Measurements from ENCODE around the gene RHCG. TPM values are rescaled to one million over a fixed set of nuclear protein-coding genes. Genes with fewer than 3 reads are reported as not detected.

Gene RHCG
- total and polyA plus RNA-seq, 2 of the 4 experiments (the other 2 are of a cell fraction), result not detected

DNA sequence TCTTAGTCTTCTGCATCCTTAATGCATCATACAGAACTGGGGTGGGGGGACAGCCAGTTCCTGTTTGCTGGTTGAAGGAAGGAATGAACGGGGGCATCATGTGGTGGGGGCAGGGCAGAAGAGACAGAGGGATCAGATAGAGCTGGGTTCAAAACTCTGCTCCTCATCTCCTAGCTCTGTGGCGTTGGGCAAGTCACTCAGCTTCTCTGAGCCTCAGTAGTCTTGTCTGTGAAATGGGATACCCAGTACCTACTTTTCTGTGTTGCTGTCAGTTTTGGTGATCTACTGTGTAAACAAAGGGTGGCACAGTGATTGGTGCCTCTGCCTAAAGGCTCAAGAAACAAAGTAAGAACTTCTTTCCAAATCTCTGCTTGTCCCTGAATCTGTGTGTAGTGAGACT is 36.3 kb downstream of the RHCG start:
- TF ChIP-seq CEBPB (IDR thresholded peaks at IDR 0.05; ENCODE audit: low read depth, low read length), result no peak
- TF ChIP-seq, protein P1, sequence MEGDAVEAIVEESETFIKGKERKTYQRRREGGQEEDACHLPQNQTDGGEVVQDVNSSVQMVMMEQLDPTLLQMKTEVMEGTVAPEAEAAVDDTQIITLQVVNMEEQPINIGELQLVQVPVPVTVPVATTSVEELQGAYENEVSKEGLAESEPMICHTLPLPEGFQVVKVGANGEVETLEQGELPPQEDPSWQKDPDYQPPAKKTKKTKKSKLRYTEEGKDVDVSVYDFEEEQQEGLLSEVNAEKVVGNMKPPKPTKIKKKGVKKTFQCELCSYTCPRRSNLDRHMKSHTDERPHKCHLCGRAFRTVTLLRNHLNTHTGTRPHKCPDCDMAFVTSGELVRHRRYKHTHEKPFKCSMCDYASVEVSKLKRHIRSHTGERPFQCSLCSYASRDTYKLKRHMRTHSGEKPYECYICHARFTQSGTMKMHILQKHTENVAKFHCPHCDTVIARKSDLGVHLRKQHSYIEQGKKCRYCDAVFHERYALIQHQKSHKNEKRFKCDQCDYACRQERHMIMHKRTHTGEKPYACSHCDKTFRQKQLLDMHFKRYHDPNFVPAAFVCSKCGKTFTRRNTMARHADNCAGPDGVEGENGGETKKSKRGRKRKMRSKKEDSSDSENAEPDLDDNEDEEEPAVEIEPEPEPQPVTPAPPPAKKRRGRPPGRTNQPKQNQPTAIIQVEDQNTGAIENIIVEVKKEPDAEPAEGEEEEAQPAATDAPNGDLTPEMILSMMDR (conservative IDR thresholded peaks at IDR 0.05; ENCODE audit: low read depth, low read length), result no peak
- no peak for TF ChIP-seq RFX5 (IDR thresholded peaks at IDR 0.05; ENCODE audit: low read depth, low read length)
- TF ChIP-seq NFE2L2 (IDR thresholded peaks at IDR 0.05; ENCODE audit: low read depth, low read length), result no peak
- no peak for TF ChIP-seq POLR2A (IDR thresholded peaks at IDR 0.05; ENCODE audit: low read depth, low read length)
- TF ChIP-seq RAD21 (IDR thresholded peaks at IDR 0.05; ENCODE audit: low read length), result no peak
- no peak for TF ChIP-seq CHD1 (IDR thresholded peaks at IDR 0.05; ENCODE audit: low read depth, low read length)
- TF ChIP-seq MAZ (IDR thresholded peaks at IDR 0.05; ENCODE audit: borderline replicate concordance, low read depth, low read length), result no peak
- no peak for TF ChIP-seq SMC3 (IDR thresholded peaks at IDR 0.05; ENCODE audit: low read depth, low read length)
- TF ChIP-seq FOS (IDR thresholded peaks at IDR 0.05; ENCODE audit: low read depth, low read length), result no peak
- no peak for TF ChIP-seq BHLHE40 (IDR thresholded peaks at IDR 0.05; ENCODE audit: low read depth, low read length)
- H2BK15ac ChIP-seq (ENCODE audit: low read depth, low read length), result no peak overlapping the region
- H2BK20ac ChIP-seq (ENCODE audit: low read depth, low read length), result no peak overlapping the region
- H4K8ac ChIP-seq (ENCODE audit: low read depth in 2 of 2, low read length in 2 of 2), result no peak overlapping the region
- H2AFZ ChIP-seq (replicated peaks; ENCODE audit: low read length, poor library complexity), result no peak overlapping the region
- ATAC-seq (ENCODE audit: low read depth) (no peak), DNase-seq (no peak)
- no peaks in the 10 kb centered on the region for H3K36me3 ChIP-seq (ENCODE audit: control insufficient read depth, insufficient read depth, low read length)
- intact Hi-C loops (cut with micrococcal nuclease) (no loop called here), in situ Hi-C loops (cut with MboI; ENCODE audit: low sequenced_read_pairs) (no loop called here), dilution Hi-C loops (cut with HindIII; ENCODE audit: low sequenced_read_pairs, unreplicated experiment) (no loop called here)
- H3K4me3 ChIP-seq (ENCODE audit: insufficient read depth, low read depth, low read length), result no peak overlapping the region
- CTCF ChIA-PET, result no interaction called here
- no peak overlapping the region for H3K18ac ChIP-seq (ENCODE audit: low read depth, low read length)
- no peak overlapping the region for H3K4me2 ChIP-seq (ENCODE audit: low read depth, low read length)
- H3K9me1 ChIP-seq (ENCODE audit: insufficient read depth, low read length), result no peaks in the 10 kb centered on the region
- peaks cover 2% of the 10 kb centered on the region; the same call in 1 of the 2 replicates for H3K9me3 ChIP-seq (ENCODE audit: control insufficient read depth, insufficient read depth, low read length)
- H2AK5ac ChIP-seq (ENCODE audit: low read depth, low read length), result no peak overlapping the region
- POLR2A ChIA-PET (ENCODE audit: unreplicated experiment), result no interaction called here
- no peaks in the 10 kb centered on the region for H3K79me1 ChIP-seq (ENCODE audit: low read depth in 1 of 2, low read length in 2 of 2)
- H4K91ac ChIP-seq (ENCODE audit: insufficient read depth, low read depth, low read length), result no peak overlapping the region
- no peak overlapping the region for H3K9ac ChIP-seq (ENCODE audit: low read depth, low read length)
- no peak overlapping the region for H2BK5ac ChIP-seq (ENCODE audit: low read depth, low read length, poor library complexity, severe bottlenecking)
- no peak overlapping the region for H4K5ac ChIP-seq (ENCODE audit: low read depth, low read length)
- no peak overlapping the region for H3K23ac ChIP-seq (ENCODE audit: low read depth, low read length)
- no peak overlapping the region for H3K27ac ChIP-seq (ENCODE audit: insufficient read depth, low read length)
- H3K4ac ChIP-seq (ENCODE audit: low read depth, low read length), result no peak overlapping the region
- no peak overlapping the region for H2AK9ac ChIP-seq (replicated peaks; ENCODE audit: low read depth, low read length, poor library complexity)
- H3K14ac ChIP-seq (replicated peaks; ENCODE audit: low read depth, low read length), result no peak overlapping the region
- no TSS peak for BruUV-seq (replicated peaks)
- no peaks in the 10 kb centered on the region for H4K20me1 ChIP-seq (ENCODE audit: insufficient read depth, low read length)
- H2BK120ac ChIP-seq (ENCODE audit: low read depth, low read length), result no peak overlapping the region
- WGBS, 2 experiments (ENCODE audit: extremely low coverage in 2 of 2, insufficient read length in 1 of 2), result no CpG with 5 or more reads among the region's 2 CpGs
- no peak overlapping the region for H3K56ac ChIP-seq (ENCODE audit: extremely low read depth, insufficient read depth, low read length)
- peaks cover 12% of the 10 kb centered on the region for H3K27me3 ChIP-seq (ENCODE audit: control insufficient read depth, insufficient read depth, low read length)
- H3K4me1 ChIP-seq (ENCODE audit: control insufficient read depth, insufficient read depth, low read length), result no peaks in the 10 kb centered on the region
